Urinary bladder (tissue), 4 donors: ENCODE results near the gene LCK. TPM values are rescaled to one million over a fixed set of nuclear protein-coding genes. Genes with fewer than 3 reads are reported as not detected.

Experiments
- DNase-seq: peaks from one replicate; pipeline ENCODE4 v3.0.0-alpha.2; 2015; ENCODE audit errors: extremely low spot score
- H3K27ac ChIP-seq: one replicate; pipeline ENCODE4 v1.5.1; 2013; ENCODE audit warnings: low read depth, mild to moderate bottlenecking, moderate library complexity
- H3K36me3 ChIP-seq: one replicate; pipeline ENCODE4 v1.6.1; 2013; ENCODE audit warnings: mild to moderate bottlenecking, moderate library complexity; ENCODE audit not compliant: insufficient read depth
- H3K4me1 ChIP-seq: one replicate; pipeline ENCODE4 v1.6.1; 2013; ENCODE audit warnings: mild to moderate bottlenecking, moderate library complexity; ENCODE audit not compliant: insufficient read depth
- H3K4me3 ChIP-seq: one replicate; pipeline ENCODE4 v1.5.1; 2013; ENCODE audit warnings: low read depth, low read length
- WGBS: extraction: QIAGEN DNeasy Blood & Tissue Kit; methylation state at CpG from one replicate; pipeline ENCODE4 v1.1.7; 2013; 5-methylcytosine and 5-hydroxymethylcytosine counted together
- polyA plus RNA-seq: library from polyadenylated mRNA; stranded (reverse); fragments of 200-250 nt; gene quantifications from one replicate; pipeline ENCODE4 v1.2.3, GENCODE V29; 2013
- total RNA-seq: library from RNA; depleted of rRNA; stranded (reverse); fragments of >200 nt; gene quantifications from one replicate; pipeline ENCODE4 v1.2.3, GENCODE V29; 2014
- donor health status: healthy with polysubstance abuse.
- donor health status: healthy.

Gene LCK
- total and polyA plus RNA-seq, 2 donors: 0.90 to 2.1 TPM

- WGBS: 79% methylated on average over 3 of the region's 3 CpGs
- no peak overlapping the region for H3K27ac ChIP-seq
- no peak for DNase-seq
- H3K4me3 ChIP-seq: no peak overlapping the region
- H3K4me1 ChIP-seq: no peaks in the 10 kb centered on the region
- H3K36me3 ChIP-seq: peaks cover 4% of the 10 kb centered on the region
Observed at GRCh38 chr1:32303997-32304622, 53.0 kb downstream of the LCK start.

- no peak overlapping the region for H3K4me3 ChIP-seq
- no peak overlapping the region for H3K27ac ChIP-seq
- WGBS: 98% methylated on average over 2 of the region's 2 CpGs
- peaks cover 4% of the 10 kb centered on the region for H3K36me3 ChIP-seq
- no peak for DNase-seq
- H3K4me1 ChIP-seq: no peaks in the 10 kb centered on the region
Observed at GRCh38 chr1:32305310-32305709, 54.2 kb downstream of the LCK start.

DNA sequence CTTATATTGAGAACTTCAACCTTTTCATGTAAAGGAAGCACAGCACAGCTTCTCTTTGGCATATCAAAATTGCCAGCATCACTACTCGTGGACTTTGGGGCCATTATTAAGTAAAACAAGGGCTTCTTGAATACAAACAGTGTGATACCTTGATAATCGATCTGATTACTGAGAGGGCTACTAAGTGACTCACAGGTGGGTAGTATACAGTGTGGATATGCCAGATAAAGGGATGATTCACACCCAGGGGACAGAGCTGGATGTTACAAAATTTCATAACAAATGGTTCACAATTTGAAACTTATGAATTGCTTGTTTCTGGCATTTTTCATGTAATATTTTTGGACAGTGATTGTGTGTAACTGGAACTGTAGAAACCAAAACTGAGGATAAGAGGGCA lies 56.3 kb downstream of the LCK start:
- Histone ChIP-seq H3K4me3 (no peak overlapping the region), H3K4me1 (no peaks in the 10 kb centered on the region), H3K36me3 (peaks cover 4% of the 10 kb centered on the region), H3K27ac (no peak overlapping the region)
- DNase-seq: no peak
- 73% methylated on average over 2 of the region's 2 CpGs for WGBS

- 56% methylated on average over 1 of the region's 1 CpG for WGBS
- H3K27ac ChIP-seq: no peak overlapping the region
- no peaks in the 10 kb centered on the region for H3K4me1 ChIP-seq
- DNase-seq: no peak
- no peak overlapping the region for H3K4me3 ChIP-seq
- peaks cover 2% of the 10 kb centered on the region for H3K36me3 ChIP-seq
Observed at GRCh38 chr1:32309960-32310359, 58.9 kb downstream of the LCK start.

DNA sequence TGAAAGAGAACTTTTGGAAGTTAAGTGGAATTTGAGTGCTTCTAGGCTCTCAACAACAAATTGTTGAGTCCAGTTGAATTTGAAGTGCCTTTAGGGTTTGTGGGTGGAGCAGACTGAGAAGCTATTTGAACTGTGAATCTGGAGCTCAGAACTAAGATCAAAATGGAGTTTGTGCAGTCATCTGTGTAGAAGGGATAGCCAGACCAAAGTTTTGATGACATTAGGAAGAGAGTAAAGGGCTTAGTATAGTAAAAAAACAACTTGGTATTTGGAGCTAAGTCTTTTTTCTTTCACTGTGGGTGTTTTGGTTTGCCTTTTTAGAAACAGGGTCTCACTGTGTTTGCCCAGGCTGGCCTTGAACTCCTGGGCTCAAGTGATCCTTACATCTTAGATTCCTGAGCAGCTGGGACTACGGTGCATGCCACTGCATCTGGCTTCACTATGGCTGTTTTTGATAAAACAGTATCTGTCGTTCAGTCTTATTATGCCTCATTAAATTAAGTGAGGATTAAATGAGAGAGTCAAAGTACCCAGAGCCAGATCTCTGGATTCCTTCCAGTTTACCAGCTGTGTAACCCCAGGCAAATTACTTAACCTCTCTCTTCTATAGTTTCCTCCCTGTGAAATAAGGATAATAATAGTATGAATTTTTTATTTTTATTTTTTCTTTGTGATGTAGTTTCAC lies 60.8 kb downstream of the LCK start:
- Histone ChIP-seq H3K4me1 (no peaks in the 10 kb centered on the region), H3K27ac (no peak overlapping the region), H3K36me3 (peaks cover 2% of the 10 kb centered on the region), H3K4me3 (no peak overlapping the region)
- WGBS: 49% methylated on average over 2 of the region's 2 CpGs
- no peak for DNase-seq

DNA sequence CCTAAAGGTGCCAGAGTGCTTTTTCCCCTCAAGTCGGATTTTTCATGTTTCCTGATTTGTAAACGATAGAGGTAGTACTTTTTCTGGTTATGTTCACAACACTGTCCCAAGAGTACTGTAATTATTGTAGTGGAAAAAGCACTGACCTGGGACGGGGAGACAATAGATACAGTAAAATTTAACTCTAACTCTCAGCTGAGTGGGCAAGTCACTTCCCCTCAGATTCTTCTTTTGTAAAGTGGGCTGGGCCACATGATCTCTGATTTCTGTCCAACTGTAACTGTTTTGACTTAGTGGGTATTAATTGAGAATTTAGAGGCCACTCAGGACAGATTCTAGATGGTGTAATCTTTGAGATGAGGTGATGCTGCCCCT lies 65.8 kb downstream of the LCK start:
- WGBS: 77% methylated on average over 3 of the region's 3 CpGs
- peaks cover 2% of the 10 kb centered on the region for H3K36me3 ChIP-seq
- no peaks in the 10 kb centered on the region for H3K4me1 ChIP-seq
- no peak overlapping the region for H3K4me3 ChIP-seq
- DNase-seq: no peak
- H3K27ac ChIP-seq: no peak overlapping the region

- Histone ChIP-seq H3K36me3 (peaks cover 2% of the 10 kb centered on the region), H3K4me3 (no peak overlapping the region), H3K4me1 (no peaks in the 10 kb centered on the region), H3K27ac (no peak overlapping the region)
- WGBS: 96% methylated on average over 10 of the region's 10 CpGs
- no peak for DNase-seq
Observed at GRCh38 chr1:32318127-32318869, 67.2 kb downstream of the LCK start.

- H3K4me3 ChIP-seq: no peak overlapping the region
- DNase-seq: no peak
- peaks cover 1% of the 10 kb centered on the region for H3K36me3 ChIP-seq
- no peak overlapping the region for H3K27ac ChIP-seq
- 46% methylated on average over 5 of the region's 5 CpGs for WGBS
- no peaks in the 10 kb centered on the region for H3K4me1 ChIP-seq
Observed at GRCh38 chr1:32321712-32322291, 70.7 kb downstream of the LCK start.

GRCh38 chr1:32327204-32327603 lies 76.1 kb downstream of the LCK start:
- H3K4me1 ChIP-seq: no peaks in the 10 kb centered on the region
- H3K27ac ChIP-seq: no peak overlapping the region
- no peak for DNase-seq
- no peak overlapping the region for H3K4me3 ChIP-seq
- no peaks in the 10 kb centered on the region for H3K36me3 ChIP-seq
- WGBS: 94% methylated on average over 11 of the region's 11 CpGs

GRCh38 chr1:32329931-32330466 lies 78.9 kb downstream of the LCK start:
- Histone ChIP-seq H3K27ac (no peak overlapping the region), H3K4me1 (no peaks in the 10 kb centered on the region), H3K4me3 (no peak overlapping the region), H3K36me3 (no peaks in the 10 kb centered on the region)
- DNase-seq: no peak
- 88% methylated on average over 4 of the region's 4 CpGs for WGBS

DNA sequence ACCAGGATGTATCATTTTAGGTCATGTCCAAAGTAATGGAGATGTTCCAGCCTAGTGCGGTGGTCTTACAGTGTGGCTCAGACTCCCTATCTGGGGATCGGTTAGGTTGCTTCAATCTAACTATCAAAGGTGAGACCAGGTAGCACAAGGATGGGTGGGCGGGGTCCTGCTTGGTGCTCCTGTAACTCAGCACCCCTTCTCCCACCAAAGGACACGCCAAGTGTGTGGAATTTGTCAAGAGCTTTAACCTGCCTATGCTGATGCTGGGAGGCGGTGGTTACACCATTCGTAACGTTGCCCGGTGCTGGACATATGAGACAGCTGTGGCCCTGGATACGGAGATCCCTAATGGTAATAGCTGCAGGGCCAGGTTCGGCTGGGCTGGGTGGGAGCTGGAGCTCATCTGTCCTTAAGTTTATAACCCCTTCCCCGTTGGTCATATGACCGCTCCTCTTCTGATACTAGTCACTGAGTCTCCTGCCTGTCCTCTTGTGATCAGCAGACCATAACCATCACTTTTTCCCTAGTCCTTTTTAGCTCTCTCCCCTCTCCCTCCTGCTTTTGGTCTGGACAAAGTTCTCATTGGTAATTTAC lies 79.6 kb downstream of the LCK start:
- H3K4me3 ChIP-seq: no peak overlapping the region
- no peak for DNase-seq
- H3K36me3 ChIP-seq: no peaks in the 10 kb centered on the region
- no peaks in the 10 kb centered on the region for H3K4me1 ChIP-seq
- H3K27ac ChIP-seq: no peak overlapping the region
- 86% methylated on average over 12 of the region's 12 CpGs for WGBS

DNA sequence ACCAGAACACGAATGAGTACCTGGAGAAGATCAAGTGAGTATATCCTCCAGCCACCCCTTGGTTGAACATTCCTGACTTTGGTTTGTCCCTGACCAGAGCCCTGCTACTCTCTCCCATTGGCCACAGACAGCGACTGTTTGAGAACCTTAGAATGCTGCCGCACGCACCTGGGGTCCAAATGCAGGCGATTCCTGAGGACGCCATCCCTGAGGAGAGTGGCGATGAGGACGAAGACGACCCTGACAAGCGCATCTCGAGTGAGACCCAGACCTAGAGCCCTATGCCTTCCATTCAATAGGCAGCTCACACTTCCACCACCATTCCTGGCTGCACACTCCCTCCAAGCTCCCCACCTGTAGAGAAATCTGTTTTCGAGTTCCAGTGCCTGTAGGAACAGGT lies 80.5 kb downstream of the LCK start:
- 89% methylated on average over 12 of the region's 12 CpGs for WGBS
- no peak for DNase-seq
- Histone ChIP-seq H3K4me3 (no peak overlapping the region), H3K4me1 (no peaks in the 10 kb centered on the region), H3K36me3 (no peaks in the 10 kb centered on the region), H3K27ac (no peak overlapping the region)

GRCh38 chr1:32332290-32333079 lies 81.4 kb downstream of the LCK start:
- H3K27ac ChIP-seq: no peak overlapping the region
- no peaks in the 10 kb centered on the region for H3K36me3 ChIP-seq

More at GRCh38 chr1:32332290-32333079, 81.4 kb downstream of the LCK start:
- WGBS: 72% methylated on average over 3 of the region's 3 CpGs
- DNase-seq: no peak
- Histone ChIP-seq H3K4me3 (no peak overlapping the region), H3K4me1 (no peaks in the 10 kb centered on the region)
